SHP77 treated with DMSO at 0.1 percent for 48 hours (cell line): ENCODE results near the gene ETF1.
"Not testable (repeated sequence)": the region's sequence is repeated elsewhere in the genome, so short reads cannot be mapped to it uniquely, and the experiment has no call there.

Experiments used
- DNase-seq: peaks from one replicate; lab custom pipeline; 2025; lab: John Stamatoyannopoulos, UW

Gene ETF1

DNA sequence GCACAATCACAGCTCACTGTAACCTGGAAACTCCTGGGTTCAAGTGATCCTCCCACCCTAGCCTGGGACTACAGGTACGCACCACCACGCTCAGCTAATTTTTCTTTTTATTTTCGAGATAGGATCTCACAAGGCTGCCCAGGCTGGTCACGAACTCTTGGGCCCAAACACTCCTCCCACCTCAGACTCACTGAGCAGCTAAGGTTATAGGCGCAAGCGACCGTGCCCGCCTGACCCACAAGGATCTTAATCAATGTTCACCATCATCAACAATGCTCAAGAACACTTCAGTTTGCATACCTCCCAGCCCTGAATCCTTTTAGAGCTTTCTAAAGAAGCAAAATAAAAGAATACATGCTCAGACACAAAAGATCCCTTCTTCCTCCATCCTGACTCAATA is 13.2 kb downstream of the ETF1 start:
- no peak for DNase-seq

- no peak for DNase-seq
Measured at GRCh38 chr5:138528744-138529469, 14.1 kb downstream of the ETF1 start.

- DNase-seq = no peak
Measured at GRCh38 chr5:138528208-138528607, 14.8 kb downstream of the ETF1 start.

GRCh38 chr5:138527170-138527569 is 15.9 kb downstream of the ETF1 start:
- no peak for DNase-seq

GRCh38 chr5:138523406-138523805 is 19.6 kb downstream of the ETF1 start:
- no peak for DNase-seq

DNA sequence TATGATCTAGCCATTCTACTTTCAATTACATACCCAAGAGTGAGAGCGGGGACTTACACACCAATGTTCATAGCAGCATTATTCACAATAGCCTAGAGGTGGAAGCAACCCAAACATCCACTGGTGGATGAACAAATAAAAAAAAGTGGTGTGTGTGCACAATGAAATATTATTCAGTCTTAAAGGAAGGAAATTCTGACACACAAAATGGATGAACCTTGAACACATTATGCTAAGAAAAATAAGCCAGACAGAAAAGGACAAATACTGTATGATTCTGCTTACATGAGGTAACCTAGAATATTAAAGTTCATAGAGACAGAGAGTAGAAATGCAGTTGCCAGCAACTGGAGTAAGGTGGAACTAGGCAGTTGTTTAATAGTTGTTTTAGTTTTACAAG is 22.1 kb downstream of the ETF1 start:
- DNase-seq = no peak

DNA sequence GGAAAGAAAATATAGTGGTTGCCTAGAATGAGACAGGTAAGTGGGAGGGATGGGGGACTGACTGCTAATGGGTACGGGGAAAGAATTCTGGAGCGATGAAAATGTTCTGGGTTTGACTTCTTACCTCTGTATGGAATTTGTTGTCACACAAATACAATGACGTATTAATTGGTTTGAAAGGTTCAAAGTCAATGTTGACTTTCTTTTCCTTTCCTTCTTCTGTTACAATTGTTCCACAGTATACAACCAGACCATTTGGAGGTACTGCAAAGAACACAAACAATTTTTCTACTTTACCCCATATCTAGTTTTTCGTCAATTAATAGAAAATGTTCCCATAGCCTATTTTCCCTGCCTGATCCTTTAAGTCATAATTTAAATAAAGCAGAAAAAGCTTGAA is 25.6 kb downstream of the ETF1 start:
- DNase-seq = no peak

GRCh38 chr5:138515556-138516245 is 27.3 kb downstream of the ETF1 start:
- DNase-seq = no peak

DNA sequence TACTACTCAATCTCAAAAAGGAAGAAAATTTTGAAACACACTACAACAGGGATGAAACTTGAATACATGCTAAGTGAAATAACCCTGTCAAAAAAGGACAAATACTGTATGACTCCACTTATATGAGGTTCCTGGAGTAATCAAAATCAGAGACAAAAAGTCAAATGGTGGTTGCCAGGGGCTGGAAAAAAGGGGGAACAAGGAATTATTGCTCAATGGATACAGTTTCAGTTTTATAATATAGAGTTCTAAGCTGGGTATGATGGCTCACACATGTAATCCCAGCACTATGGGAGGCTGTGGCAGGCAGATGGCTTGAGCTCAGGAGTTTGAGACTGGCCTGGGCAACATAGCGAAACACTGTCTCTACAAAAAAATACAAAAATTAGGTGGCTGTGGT is 29.0 kb downstream of the ETF1 start:
- no peak for DNase-seq

- DNase-seq = no peak
Measured at GRCh38 chr5:138508958-138509357, 34.1 kb downstream of the ETF1 start.

DNA sequence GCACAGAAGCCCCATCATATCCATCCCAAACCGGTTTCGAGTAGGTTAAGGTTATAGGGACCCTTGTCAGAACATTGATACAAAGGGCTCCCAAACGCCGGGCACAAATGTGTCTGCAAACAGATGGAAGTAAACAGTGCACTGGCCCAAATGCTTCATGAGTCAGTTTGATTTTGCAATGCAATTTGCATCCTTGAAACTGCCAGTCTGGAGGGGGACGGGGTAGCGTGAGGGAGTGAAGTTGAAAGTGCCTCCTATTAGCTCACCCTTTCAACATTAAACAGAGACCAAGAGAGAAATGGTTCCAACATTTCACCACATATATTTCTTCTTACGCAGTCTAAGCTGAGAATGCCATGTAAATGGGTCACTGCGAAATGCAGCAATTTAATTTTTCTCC is 35.6 kb downstream of the ETF1 start:
- not testable (repeated sequence) for DNase-seq

- no peak for DNase-seq
Measured at GRCh38 chr5:138506370-138507306, 36.4 kb downstream of the ETF1 start.

- no peak for DNase-seq
Measured at GRCh38 chr5:138504799-138505198, 38.2 kb downstream of the ETF1 start.

DNA sequence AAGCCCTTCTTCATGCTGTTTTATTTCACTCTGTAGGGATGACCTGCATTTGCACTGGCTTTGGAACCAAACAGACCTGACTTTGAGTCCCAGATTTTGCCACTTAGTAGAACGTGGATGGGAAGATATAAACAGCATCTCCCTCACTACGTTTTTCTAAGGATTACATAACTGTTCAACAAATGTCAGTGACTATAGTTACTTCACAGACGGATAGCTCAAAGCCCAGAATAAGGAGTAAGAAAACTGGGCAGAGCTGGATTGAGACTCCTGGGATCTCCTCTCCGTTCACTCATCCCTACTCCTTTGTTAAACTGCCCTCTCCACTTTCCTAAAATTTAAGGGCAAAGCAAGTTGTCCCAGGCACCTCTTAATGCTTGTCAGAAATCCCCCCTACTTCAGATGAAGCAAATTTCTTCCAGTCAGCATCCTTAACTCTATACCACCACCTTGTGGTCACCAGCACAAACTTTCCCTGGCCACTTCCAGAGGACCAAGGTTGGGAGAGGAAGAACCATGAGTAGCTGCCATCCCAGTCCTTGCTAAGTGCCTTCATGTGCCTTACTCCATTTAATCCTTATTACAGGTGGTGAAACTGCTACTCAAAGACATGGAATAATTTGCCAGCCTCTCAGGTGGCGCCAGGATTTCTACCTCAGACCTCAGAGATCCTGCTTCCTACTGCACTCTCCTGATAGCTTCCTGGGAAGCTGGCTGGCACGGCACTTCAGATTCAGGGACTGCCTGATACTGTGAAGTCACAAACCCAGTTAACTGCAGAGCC is 39.4 kb downstream of the ETF1 start:
- DNase-seq = peak; percentile 43

DNA sequence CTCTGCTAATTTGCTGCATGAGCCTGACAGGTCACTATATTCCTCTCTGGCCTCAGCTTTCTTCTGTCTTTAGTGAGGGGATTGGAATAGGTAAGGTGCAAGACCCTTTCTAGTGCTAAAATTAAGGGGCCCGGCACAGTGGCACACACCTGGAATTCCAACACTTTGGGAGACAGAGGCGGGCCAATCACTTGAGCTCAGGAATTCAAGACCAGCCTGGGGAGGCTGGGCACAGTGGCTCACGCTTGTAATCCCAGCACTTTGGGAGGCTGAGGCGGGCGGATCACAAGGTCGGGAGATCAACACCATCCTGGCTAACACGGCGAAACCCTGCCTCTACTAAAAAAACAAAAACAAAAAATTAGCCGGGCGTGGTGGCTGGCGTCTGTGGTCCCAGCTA is 40.5 kb downstream of the ETF1 start:
- DNase-seq = no peak

DNA sequence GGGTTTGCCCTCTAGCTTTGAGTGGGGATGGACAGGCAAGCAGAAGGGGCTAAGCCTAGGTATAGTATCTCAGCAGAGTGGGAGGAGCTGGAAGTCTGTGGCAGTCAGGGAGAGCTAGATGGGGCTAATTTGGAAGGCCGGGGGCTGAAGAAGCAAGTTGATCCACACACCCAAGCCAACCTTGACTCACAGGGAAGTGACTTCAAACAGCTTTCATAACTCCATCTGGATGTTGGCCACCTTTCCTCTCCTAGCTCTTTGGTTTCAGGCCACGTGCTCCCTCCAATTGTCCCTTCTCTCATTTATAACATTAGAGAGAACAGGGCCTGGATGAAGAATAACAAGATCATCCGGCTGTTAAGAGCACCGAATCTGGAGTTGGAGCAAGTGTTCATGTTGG is 40.9 kb downstream of the ETF1 start:
- no peak for DNase-seq

DNA sequence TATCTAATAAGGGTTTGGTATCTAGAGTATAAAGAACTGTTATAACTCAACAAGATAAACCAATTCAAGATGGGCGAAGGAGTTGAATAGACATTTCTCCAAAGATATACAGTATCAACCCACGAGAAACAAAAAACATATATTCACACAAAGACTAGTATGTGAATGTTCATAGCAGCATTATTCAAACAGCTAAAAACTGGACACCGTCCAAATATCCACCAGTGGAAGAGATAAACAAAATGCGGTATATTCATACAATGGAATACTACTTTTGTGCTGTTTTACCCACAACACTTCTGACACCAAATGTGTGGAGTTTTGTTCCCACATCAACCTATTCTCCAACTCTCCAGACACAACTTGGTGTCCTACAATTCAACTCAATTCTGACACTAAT is 44.7 kb downstream of the ETF1 start:
- DNase-seq = no peak

DNA sequence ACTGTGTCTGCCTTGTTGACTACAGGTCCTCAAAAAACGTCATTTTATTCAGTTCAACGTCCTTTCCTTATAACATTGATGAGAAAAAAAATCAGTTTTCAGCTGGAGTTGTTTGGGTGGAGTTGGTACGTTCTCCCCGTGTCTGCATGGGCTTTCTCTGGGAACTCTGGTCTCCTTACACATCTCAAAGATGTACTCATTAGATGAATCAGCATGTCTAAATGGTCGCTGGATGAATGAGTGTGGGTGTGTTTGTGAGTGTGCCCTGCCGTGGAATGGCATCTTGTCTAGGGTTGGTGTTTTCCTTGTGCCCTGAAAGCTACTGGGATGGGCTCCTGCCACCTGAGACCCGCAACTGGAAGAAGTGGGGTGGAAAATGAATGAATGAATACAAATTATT is 47.7 kb downstream of the ETF1 start:
- no peak for DNase-seq

GRCh38 chr5:138492560-138493045 is 50.4 kb downstream of the ETF1 start:
- no peak for DNase-seq

DNA sequence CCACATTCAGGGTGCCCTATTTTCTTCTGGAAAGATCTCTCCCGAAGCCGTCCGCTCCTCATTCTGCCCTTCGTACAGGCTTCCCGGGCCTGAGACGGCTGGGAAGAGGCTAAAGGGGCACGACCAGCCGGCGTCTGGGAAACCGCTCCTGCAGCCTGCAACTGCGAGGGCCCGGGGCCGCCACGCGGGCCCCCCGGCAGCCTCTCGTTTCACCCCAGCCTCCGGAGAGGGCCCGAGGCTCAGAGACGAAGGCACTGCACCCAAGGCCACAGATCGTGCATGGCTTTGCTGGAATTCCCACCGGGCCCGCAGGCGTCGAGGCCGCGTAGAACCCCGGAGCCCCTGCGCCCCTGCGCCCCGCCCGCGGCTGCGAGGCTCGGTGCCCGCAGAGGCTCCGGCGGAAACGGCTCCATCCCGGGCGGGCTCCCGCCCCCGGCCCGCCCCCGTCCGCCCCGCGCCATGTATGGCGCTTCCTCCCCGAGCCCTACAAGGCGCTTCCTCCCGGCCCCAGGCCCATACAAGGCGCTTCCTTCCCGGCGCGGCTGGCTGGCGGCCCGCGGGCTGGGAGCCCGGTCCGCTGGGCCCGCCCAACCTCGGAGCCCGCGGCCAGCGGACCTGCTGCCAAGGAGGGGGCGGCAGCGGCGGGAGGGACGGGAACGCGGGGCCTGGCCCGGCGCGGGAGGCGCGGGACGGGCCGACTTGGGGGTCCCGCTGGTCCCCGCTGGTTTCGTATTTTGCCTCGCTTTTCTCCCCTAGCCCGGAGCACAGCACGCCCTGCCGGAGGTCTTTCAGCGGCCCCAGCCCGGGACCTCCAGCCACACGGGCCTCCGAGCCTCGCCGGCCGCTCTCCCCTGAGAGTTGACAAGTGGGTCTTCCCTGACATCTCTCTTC is 51.1 kb downstream of the ETF1 start:
- DNase-seq = no peak

GRCh38 chr5:138491284-138491648 is 51.8 kb downstream of the ETF1 start:
- DNase-seq = no peak
